ENCODE measurements around the gene ADGRB2. TPM values are rescaled to one million over a fixed set of nuclear protein-coding genes. Genes with fewer than 3 reads are reported as not detected.
A peak's percentile ranks its signal among the peaks of the same experiment; 100 is the strongest.

Gene ADGRB2
- total RNA-seq, 1 donor: 5.8 TPM

DNA sequence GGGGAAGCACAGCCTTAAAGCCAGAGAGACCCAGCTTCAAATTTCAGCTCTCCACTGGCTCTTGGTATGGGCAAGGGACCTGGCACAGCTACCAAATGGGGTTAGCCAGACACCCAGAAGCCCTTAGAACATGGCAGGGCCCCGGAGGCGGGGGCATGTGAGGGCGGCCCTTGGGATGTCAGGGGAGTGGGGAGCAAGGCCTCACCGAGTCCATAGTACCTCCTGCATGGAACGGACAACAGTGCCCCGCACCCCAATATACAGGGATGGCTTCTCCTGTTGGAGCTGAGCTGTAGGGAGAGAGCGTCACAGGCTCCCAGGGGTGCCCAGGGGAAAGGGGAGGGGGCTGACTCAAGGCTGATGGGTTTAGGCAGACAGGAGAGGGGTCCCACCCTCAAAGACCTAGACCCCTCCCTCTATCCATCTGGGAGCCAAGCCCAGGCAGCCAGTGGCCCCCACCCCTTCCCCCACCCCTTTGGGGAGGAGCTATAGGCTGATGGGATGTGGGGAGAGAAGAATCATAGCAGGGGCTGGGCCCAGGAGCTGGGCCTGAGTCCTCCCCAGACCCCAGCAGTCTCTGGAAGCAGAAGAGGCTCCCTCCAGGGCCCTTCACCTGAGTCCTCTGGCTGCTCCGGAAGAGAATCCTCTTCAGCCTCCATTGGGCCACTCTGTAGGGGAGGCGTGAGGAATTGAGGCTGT is 35.2 kb upstream of the ADGRB2 start:
- Histone ChIP-seq H2AFZ (ENCODE audit: low read length) (peak overlapping the region; percentile 85), H3K36me3 (ENCODE audit: insufficient read depth, low read length) (peaks cover 23% of the 10 kb centered on the region), H3K27me3 (ENCODE audit: insufficient read depth, low read length) (no peaks in the 10 kb centered on the region), H3K79me2 (ENCODE audit: insufficient read depth, low read length) (peaks cover 41% of the 10 kb centered on the region), H3K4me1 (ENCODE audit: insufficient read depth, low read length) (peaks cover 45% of the 10 kb centered on the region), H3K27ac (ENCODE audit: low read depth, low read length) (peak overlapping the region; percentile 91), H4K20me1 (ENCODE audit: insufficient read depth, low read length) (peaks cover 24% of the 10 kb centered on the region), H3K4me3 (ENCODE audit: insufficient read depth, low read length) (peak overlapping the region; percentile 97), H3K9me3 (ENCODE audit: low read depth, low read length) (no peaks in the 10 kb centered on the region), H3K4me2 (ENCODE audit: insufficient read depth, low read length) (peak overlapping the region; percentile 91)
- peak; percentile 51 for DNase-seq (ENCODE audit: insufficient read length, low spot score, missing footprints)
- TF ChIP-seq, protein P1, sequence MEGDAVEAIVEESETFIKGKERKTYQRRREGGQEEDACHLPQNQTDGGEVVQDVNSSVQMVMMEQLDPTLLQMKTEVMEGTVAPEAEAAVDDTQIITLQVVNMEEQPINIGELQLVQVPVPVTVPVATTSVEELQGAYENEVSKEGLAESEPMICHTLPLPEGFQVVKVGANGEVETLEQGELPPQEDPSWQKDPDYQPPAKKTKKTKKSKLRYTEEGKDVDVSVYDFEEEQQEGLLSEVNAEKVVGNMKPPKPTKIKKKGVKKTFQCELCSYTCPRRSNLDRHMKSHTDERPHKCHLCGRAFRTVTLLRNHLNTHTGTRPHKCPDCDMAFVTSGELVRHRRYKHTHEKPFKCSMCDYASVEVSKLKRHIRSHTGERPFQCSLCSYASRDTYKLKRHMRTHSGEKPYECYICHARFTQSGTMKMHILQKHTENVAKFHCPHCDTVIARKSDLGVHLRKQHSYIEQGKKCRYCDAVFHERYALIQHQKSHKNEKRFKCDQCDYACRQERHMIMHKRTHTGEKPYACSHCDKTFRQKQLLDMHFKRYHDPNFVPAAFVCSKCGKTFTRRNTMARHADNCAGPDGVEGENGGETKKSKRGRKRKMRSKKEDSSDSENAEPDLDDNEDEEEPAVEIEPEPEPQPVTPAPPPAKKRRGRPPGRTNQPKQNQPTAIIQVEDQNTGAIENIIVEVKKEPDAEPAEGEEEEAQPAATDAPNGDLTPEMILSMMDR (IDR thresholded peaks at IDR 0.05; ENCODE audit: extremely low read depth, low read depth, low read length): no peak

DNA sequence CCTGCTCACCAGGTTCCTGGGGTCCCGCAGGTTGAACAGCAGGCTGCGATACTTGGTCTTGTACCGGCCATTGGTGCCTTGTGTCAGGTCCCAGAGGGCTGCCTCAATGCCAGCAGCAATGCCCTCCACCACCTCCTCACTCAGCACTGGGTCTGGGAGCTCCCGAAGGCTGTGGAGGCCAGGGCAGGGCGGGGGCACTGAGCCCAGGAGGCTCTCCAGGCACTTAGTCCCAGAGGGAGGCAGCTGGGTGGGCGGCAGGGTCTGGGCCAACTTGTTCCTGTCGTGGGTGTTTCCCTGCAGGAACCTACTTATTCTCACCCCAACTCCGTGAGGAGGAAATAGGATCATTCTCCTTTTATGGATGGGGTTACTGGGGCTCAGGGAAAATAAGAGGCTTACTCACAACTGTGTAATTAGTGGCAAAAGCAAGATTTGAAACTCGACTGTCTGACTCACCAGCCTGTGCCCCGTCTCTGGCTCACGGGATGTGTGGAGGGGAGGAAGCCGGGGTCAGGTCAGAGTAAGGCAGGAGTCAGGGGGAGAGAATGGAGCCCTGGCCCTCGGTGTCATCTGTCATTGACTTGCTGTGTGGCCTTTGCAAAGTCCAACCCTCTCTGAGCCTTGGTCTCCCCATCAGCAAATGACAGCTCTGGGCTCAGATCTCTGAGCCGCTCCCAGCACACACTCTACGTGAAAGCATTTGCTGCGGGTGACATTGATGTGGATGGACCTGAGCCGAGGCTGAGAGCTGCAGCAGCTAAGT is 34.5 kb upstream of the ADGRB2 start:
- TF ChIP-seq, protein P1 (IDR thresholded peaks at IDR 0.05; ENCODE audit: extremely low read depth, low read depth, low read length): no peak
- peaks cover 45% of the 10 kb centered on the region for H3K4me1 ChIP-seq (ENCODE audit: insufficient read depth, low read length)
- peak overlapping the region; percentile 91 for H3K27ac ChIP-seq (ENCODE audit: low read depth, low read length)

DNA sequence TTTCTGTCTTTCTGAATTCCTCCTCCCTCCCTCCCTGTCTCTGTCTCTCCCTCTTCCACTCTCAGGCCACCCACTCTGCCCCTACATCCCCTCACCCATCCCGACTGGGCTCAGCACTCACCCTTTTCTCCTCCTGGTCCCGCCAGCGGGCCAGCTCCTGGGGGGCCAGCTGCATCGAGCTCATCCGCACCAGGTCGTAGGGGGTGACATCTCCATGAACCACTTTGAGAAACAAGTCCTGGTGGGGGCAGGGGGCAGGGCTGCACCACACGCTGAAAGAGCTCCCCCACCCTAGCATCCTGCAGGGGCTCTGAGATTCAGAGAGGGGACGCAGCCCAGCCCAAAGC is 33.9 kb upstream of the ADGRB2 start:
- Histone ChIP-seq H3K9me3 (ENCODE audit: low read depth, low read length) (no peaks in the 10 kb centered on the region), H3K79me2 (ENCODE audit: insufficient read depth, low read length) (peaks cover 52% of the 10 kb centered on the region), H3K4me2 (ENCODE audit: insufficient read depth, low read length) (peak overlapping the region; percentile 91), H3K4me3 (ENCODE audit: insufficient read depth, low read length) (peak overlapping the region; percentile 97), H3K27ac (ENCODE audit: low read depth, low read length) (peak overlapping the region; percentile 91), H2AFZ (ENCODE audit: low read length) (no peak overlapping the region), H3K4me1 (ENCODE audit: insufficient read depth, low read length) (peaks cover 43% of the 10 kb centered on the region), H3K36me3 (ENCODE audit: insufficient read depth, low read length) (peaks cover 36% of the 10 kb centered on the region), H4K20me1 (ENCODE audit: insufficient read depth, low read length) (peaks cover 28% of the 10 kb centered on the region), H3K27me3 (ENCODE audit: insufficient read depth, low read length) (no peaks in the 10 kb centered on the region)
- peak; percentile 88 for DNase-seq (ENCODE audit: insufficient read length, low spot score, missing footprints)
- TF ChIP-seq, protein P1 (IDR thresholded peaks at IDR 0.05; ENCODE audit: extremely low read depth, low read depth, low read length): no peak

More for the DNA sequence above, 34.5 kb upstream of the ADGRB2 start:
- Histone ChIP-seq H3K27me3 (ENCODE audit: insufficient read depth, low read length) (no peaks in the 10 kb centered on the region), H2AFZ (ENCODE audit: low read length) (peak overlapping the region; percentile 85), H3K4me2 (ENCODE audit: insufficient read depth, low read length) (peak overlapping the region; percentile 91), H4K20me1 (ENCODE audit: insufficient read depth, low read length) (peaks cover 24% of the 10 kb centered on the region), H3K79me2 (ENCODE audit: insufficient read depth, low read length) (peaks cover 46% of the 10 kb centered on the region), H3K9me3 (ENCODE audit: low read depth, low read length) (no peaks in the 10 kb centered on the region), H3K36me3 (ENCODE audit: insufficient read depth, low read length) (peaks cover 30% of the 10 kb centered on the region), H3K4me3 (ENCODE audit: insufficient read depth, low read length) (peak overlapping the region; percentile 97)
- peak; percentile 97 for DNase-seq (ENCODE audit: insufficient read length, low spot score, missing footprints)

DNA sequence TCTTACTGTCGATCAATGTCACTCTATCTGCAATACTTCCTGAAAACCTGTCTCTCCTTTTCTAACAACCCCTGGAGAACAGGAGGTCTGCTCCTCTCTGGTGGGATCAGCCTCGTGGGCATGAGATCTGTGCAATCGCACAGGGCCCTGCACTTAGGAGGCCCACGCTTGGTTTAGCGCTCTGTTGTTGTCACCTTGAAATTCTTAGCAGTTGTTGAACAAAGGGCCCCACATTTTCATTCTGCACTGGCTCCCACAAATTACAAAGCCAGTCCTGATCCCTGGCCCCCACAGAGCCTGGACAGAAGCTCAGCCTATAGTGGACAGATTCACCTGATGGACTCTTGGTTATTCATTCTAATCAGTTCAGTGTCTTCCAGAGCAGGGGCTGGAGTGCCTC is 33.1 kb upstream of the ADGRB2 start:
- H3K4me2 ChIP-seq (ENCODE audit: insufficient read depth, low read length): peak overlapping the region; percentile 91
- TF ChIP-seq, protein P1 (IDR thresholded peaks at IDR 0.05; ENCODE audit: extremely low read depth, low read depth, low read length): no peak
- H3K36me3 ChIP-seq (ENCODE audit: insufficient read depth, low read length): peaks cover 44% of the 10 kb centered on the region
- H3K27ac ChIP-seq (ENCODE audit: low read depth, low read length): peak overlapping the region; percentile 91
- peaks cover 36% of the 10 kb centered on the region for H3K4me1 ChIP-seq (ENCODE audit: insufficient read depth, low read length)
- peaks cover 30% of the 10 kb centered on the region for H4K20me1 ChIP-seq (ENCODE audit: insufficient read depth, low read length)
- H3K9me3 ChIP-seq (ENCODE audit: low read depth, low read length): no peaks in the 10 kb centered on the region
- H3K27me3 ChIP-seq (ENCODE audit: insufficient read depth, low read length): no peaks in the 10 kb centered on the region
- no peak overlapping the region for H2AFZ ChIP-seq (ENCODE audit: low read length)
- DNase-seq (ENCODE audit: insufficient read length, low spot score, missing footprints): peak; percentile 38
- H3K79me2 ChIP-seq (ENCODE audit: insufficient read depth, low read length): peaks cover 57% of the 10 kb centered on the region
- H3K4me3 ChIP-seq (ENCODE audit: insufficient read depth, low read length): peak overlapping the region; percentile 97

Measured in osteoblast (primary cell).